Measurements from ENCODE around the gene DNM3.

GRCh38 chr1:172119184-172119583, 277.9 kb downstream of the DNM3 start:
- TF ChIP-seq POLR2A (IDR thresholded peaks at IDR 0.05; ENCODE audit: low read length): no peak
- no peak for TF ChIP-seq GATA1 (IDR thresholded peaks at IDR 0.05; ENCODE audit: low read depth, low read length)
